GM12874 (cell line): Measurements from ENCODE around the gene ADAMTS5.

ENCODE experiments used
- TF ChIP-seq, protein P1 (sequence below): IDR thresholded peaks from 2 replicates; pipeline ENCODE4 v1.5.1; 2011; ENCODE audit warnings: low read depth, mild to moderate bottlenecking, control low read depth, low read length, moderate library complexity; ENCODE audit not compliant: insufficient read depth

The ADAMTS5 gene

DNA sequence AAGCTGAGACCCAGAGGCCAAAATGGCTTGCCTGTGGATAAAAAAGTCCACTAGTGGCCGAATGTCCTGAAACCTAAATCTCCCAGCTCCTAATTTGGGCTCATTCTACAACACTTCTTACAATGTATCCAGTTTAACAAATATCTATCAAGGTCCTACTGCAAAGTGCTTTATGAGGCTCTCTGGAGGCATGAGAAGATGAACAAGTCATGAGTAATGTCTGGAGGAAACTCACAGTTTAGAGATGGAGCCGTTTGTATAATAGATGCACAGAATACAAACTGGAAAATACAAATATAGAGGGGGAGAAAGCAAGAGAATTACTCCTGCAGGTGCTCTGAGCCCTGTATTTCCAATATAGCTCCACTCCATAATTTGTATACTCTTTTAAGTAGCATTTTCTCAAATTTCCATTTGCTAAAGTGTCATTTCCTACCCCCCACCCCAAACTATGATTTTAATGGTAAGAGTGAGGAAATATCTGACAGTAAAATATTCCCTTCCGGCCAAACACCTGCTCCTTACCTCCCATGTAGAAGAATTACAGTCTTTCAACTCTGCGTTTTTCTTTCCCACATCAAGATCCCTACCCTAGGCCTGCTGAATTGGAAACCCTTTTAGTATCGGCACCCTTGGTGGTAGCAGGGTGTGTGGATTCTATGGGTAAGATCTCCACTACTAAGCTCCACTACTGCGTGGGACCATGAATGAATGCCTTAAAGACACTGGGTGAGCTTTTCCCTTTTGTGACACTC lies 3.3 kb upstream of the ADAMTS5 start:
- TF ChIP-seq, protein P1, sequence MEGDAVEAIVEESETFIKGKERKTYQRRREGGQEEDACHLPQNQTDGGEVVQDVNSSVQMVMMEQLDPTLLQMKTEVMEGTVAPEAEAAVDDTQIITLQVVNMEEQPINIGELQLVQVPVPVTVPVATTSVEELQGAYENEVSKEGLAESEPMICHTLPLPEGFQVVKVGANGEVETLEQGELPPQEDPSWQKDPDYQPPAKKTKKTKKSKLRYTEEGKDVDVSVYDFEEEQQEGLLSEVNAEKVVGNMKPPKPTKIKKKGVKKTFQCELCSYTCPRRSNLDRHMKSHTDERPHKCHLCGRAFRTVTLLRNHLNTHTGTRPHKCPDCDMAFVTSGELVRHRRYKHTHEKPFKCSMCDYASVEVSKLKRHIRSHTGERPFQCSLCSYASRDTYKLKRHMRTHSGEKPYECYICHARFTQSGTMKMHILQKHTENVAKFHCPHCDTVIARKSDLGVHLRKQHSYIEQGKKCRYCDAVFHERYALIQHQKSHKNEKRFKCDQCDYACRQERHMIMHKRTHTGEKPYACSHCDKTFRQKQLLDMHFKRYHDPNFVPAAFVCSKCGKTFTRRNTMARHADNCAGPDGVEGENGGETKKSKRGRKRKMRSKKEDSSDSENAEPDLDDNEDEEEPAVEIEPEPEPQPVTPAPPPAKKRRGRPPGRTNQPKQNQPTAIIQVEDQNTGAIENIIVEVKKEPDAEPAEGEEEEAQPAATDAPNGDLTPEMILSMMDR, result no peak

DNA sequence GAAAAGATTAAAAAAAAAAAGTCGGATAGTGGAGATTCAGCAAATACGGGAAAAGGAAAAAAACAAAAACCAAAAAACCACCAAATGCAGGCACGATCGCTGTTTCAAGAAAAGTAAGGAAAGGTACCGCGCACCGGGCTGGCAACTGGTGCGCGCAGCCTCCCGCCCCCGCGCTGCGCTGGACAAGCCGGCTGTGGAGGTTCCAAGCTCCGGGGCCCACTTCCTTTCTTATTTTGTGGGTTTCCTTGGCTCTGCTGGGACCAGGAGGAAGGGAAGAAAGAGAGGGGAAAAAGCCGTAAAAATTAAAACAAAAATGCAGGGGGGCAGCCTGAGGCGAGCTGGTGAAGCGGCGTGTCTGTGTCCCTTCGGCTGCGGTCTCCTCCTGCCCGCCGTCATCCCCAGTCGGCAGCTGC lies 233 bp downstream of the ADAMTS5 start:
- TF ChIP-seq, protein P1, result no peak

GRCh38 chr21:26965907-26966581 lies 844 bp downstream of the ADAMTS5 start:
- TF ChIP-seq, protein P1, result no peak

GRCh38 chr21:26965040-26965906 lies 1.6 kb downstream of the ADAMTS5 start:
- TF ChIP-seq, protein P1, result no peak

DNA sequence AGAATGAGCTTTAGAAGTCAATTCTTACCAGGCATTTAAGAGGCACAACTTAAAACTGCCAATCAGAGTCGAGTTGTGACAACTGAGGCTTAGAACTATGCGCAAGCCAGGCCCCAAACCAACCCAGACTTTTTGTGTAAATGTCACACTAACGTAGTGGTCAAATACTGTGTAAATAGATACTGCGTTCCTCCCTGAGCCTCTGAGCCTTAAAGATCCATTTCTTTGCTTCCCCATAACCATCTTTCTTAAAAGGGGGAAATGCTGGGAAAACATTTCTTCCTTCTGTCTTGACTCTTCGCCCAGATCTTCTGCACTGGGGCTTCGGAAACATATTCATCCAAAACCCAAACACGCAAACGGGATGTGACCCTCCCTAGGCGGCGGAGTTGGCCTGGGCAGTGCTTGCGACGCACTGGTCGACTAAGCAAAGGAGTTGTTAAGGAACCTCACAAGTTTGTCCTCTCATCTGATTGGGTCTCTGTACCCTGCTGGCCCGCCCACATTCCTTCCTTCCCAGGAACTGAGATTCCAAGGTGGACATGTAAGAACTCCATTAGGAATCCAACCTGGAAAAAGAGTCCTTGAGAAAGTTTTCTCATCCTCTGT lies 2.6 kb downstream of the ADAMTS5 start:
- TF ChIP-seq, protein P1, result no peak

DNA sequence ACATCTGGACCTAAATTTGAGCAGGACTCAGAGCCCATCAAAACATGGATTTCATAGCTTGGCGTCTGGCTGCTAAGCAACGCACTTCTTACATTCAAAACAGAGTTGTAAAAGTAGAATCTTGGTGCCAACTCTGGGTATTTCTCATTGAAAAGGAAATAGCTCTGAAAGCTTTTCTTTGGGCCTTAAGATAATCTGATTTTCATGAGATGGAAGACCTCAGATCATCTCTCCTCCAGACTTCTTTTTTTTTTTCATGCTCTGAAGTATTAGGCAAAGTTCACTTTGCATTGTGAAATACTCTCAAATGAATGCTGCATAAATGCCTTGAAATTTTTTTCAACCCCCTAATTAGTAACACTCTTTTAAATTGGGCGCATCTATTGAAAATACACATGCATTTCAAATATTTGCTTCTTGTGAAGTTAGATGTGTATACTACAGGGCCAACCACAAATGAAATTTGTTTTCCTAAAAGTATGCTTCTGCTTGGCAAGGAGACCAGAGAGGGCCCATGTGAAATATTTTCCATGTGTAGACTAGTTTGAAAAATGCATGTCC lies 4.2 kb downstream of the ADAMTS5 start:
- TF ChIP-seq, protein P1, result no peak
